H1 (cell line): Measurements from ENCODE around the gene NDUFA11. TPM values are rescaled to one million over a fixed set of nuclear protein-coding genes. Genes with fewer than 3 reads are reported as not detected.

ENCODE experiments used
- CTCF ChIA-PET: fragments of 300-600 bp; sonication (Branson Sonifier 250); formaldehyde crosslinking; loops from one replicate; lab custom pipeline; 2021; ENCODE audit not compliant: partially characterized antibody; lab: Charles Lee
- POLR2A ChIA-PET: fragments of 300-600 bp; sonication (Branson Sonifier 250); formaldehyde crosslinking; loops from one replicate; lab custom pipeline; 2021; ENCODE audit warnings: inconsistent platforms; ENCODE audit not compliant: partially characterized antibody; lab: Charles Lee
- DNase-seq, 2 experiments: peaks; one replicate each; pipeline versions ENCODE4 v3.0.0 to v3.0.0-alpha.2; 2010 to 2022; ENCODE audit warnings: low spot score in 2 of 2, low read depth in 1 of 2, mixed read lengths in 1 of 2
- FAIRE-seq: peaks from 2 replicates; lab custom pipeline; 2011; peaks lifted over from hg19 to GRCh38; lab: Jason Lieb, UNC
- H2AFZ ChIP-seq: 2 replicates; pipeline ENCODE4 v1.8.1; 2012; ENCODE audit warnings: low read length, inconsistent platforms
- H2AK5ac ChIP-seq: 2 replicates; pipeline ENCODE4 v1.6.1; 2013; ENCODE audit warnings: low read depth, low read length
- H2BK120ac ChIP-seq: replicated peaks from 2 replicates; pipeline ENCODE3; 2013; ENCODE audit warnings: low read depth, low read length, inconsistent platforms
- H2BK12ac ChIP-seq: 2 replicates; pipeline ENCODE4 v1.6.1; 2013; ENCODE audit warnings: low read depth, low read length
- H2BK15ac ChIP-seq: 2 replicates; pipeline ENCODE4 v1.6.1; 2013; ENCODE audit warnings: low read length
- H2BK20ac ChIP-seq: 2 replicates; pipeline ENCODE4 v1.6.1; 2013; ENCODE audit warnings: low read length
- H2BK5ac ChIP-seq: 2 replicates; pipeline ENCODE4 v1.6.1; 2013; ENCODE audit warnings: low read depth, low read length
- H3K14ac ChIP-seq: 2 replicates; pipeline ENCODE4 v1.6.1; 2013; ENCODE audit warnings: inconsistent platforms; ENCODE audit not compliant: insufficient read length
- H3K18ac ChIP-seq: 2 replicates; pipeline ENCODE4 v1.6.1; 2013; ENCODE audit warnings: low read length; ENCODE audit errors: extremely low read depth
- H3K23ac ChIP-seq: 2 replicates; pipeline ENCODE4 v1.6.1; 2013; ENCODE audit warnings: inconsistent platforms; ENCODE audit not compliant: insufficient read length
- H3K23me2 ChIP-seq: 2 replicates; pipeline ENCODE4 v1.6.1; 2013; ENCODE audit warnings: low read depth, low read length
- H3K27ac ChIP-seq: 2 replicates; pipeline ENCODE4 v1.6.1; 2011; ENCODE audit warnings: low read depth, low read length, inconsistent platforms
- H3K27me3 ChIP-seq, 4 experiments: replicated peaks in 1 of 4; 1 replicate in 1 of 4; 2 replicates in 3 of 4; pipeline versions ENCODE4 v1.6.1 to v1.8.1; 2011 to 2013; ENCODE audit warnings: low read length in 3 of 4, mild to moderate bottlenecking in 3 of 4, inconsistent platforms in 2 of 4, mixed read lengths in 2 of 4, moderate library complexity in 1 of 4; ENCODE audit not compliant: control insufficient read depth in 3 of 4, insufficient read depth in 3 of 4; ENCODE audit errors: extremely low read depth in 1 of 4
- H3K36me3 ChIP-seq, 4 experiments: 2 replicates each; pipeline versions ENCODE4 v1.6.1 to v1.8.1; 2011 to 2013; ENCODE audit warnings: mild to moderate bottlenecking in 4 of 4, low read length in 3 of 4, moderate library complexity in 2 of 4, control low read depth in 1 of 4, inconsistent platforms in 1 of 4; ENCODE audit not compliant: insufficient read depth in 4 of 4, control insufficient read depth in 2 of 4
- H3K4ac ChIP-seq: replicated peaks from 2 replicates; pipeline ENCODE3; 2013; ENCODE audit warnings: low read length, low read depth, mixed read lengths, inconsistent platforms; ENCODE audit not compliant: insufficient read length
- H3K4me1 ChIP-seq, 4 experiments: replicated peaks in 1 of 4; 1 replicate in 1 of 4; 2 replicates in 3 of 4; pipeline versions ENCODE4 v1.6.1 to v1.8.1; 2011 to 2013; ENCODE audit warnings: low read length in 3 of 4, inconsistent platforms in 2 of 4, mixed read lengths in 1 of 4; ENCODE audit not compliant: insufficient read depth in 4 of 4, control insufficient read depth in 3 of 4
- H3K4me2 ChIP-seq, 2 experiments: 2 replicates each; pipeline versions ENCODE4 v1.6.1 to v1.8.1; 2011 to 2013; ENCODE audit warnings: low read depth in 2 of 2, low read length in 2 of 2, control low read depth in 1 of 2, inconsistent platforms in 1 of 2, mild to moderate bottlenecking in 1 of 2; ENCODE audit not compliant: insufficient read depth in 1 of 2
- H3K4me3 ChIP-seq, 4 experiments: fragments of 200-600, 300-600 bp in 1 of 4; sonication (generic), shearing (Covaris generic), sonication (Bioruptor Twin) in 1 of 4; 2 replicates each; pipeline versions ENCODE4 v1.5.1 to v1.8.1; 2011 to 2016; ENCODE audit warnings: low read length in 4 of 4, low read depth in 3 of 4, control low read depth in 2 of 4, inconsistent platforms in 2 of 4, mild to moderate bottlenecking in 2 of 4, mixed read lengths in 1 of 4, moderate library complexity in 1 of 4; ENCODE audit not compliant: insufficient read depth in 2 of 4; ENCODE audit errors: extremely low read depth in 1 of 4
- H3K56ac ChIP-seq: replicated peaks from 2 replicates; pipeline ENCODE3; 2013; ENCODE audit warnings: low read depth, mild to moderate bottlenecking, mixed read lengths, low read length, inconsistent platforms; ENCODE audit not compliant: insufficient read length
- H3K79me1 ChIP-seq: 2 replicates; pipeline ENCODE4 v1.6.1; 2013; ENCODE audit warnings: low read depth, low read length, control low read depth
- H3K79me2 ChIP-seq, 2 experiments: 2 replicates each; pipeline versions ENCODE4 v1.6.1 to v1.8.1; 2012 to 2013; ENCODE audit warnings: low read length in 2 of 2, mild to moderate bottlenecking in 2 of 2, inconsistent platforms in 1 of 2; ENCODE audit not compliant: insufficient read depth in 2 of 2, control insufficient read depth in 1 of 2
- H3K9ac ChIP-seq, 4 experiments: replicated peaks in 1 of 4; 1 replicate in 1 of 4; 2 replicates in 3 of 4; pipeline versions ENCODE4 v1.6.1 to v1.8.1; 2011 to 2013; ENCODE audit warnings: low read depth in 3 of 4, low read length in 3 of 4, control low read depth in 2 of 4, mild to moderate bottlenecking in 2 of 4, moderate library complexity in 2 of 4, inconsistent platforms in 1 of 4; ENCODE audit errors: extremely low read depth in 1 of 4
- H3K9me3 ChIP-seq, 2 experiments: 2 replicates each; pipeline versions ENCODE4 v1.6.1 to v1.8.1; 2012 to 2013; ENCODE audit warnings: mild to moderate bottlenecking in 2 of 2, moderate library complexity in 2 of 2, control low read depth in 1 of 2, inconsistent platforms in 1 of 2, low read depth in 1 of 2, low read length in 1 of 2, mixed read lengths in 1 of 2; ENCODE audit not compliant: insufficient read depth in 2 of 2
- H4K20me1 ChIP-seq, 2 experiments: replicated peaks in 1 of 2; 2 replicates each; pipeline versions ENCODE3 to v1.8.1; 2011 to 2013; ENCODE audit warnings: inconsistent platforms in 2 of 2, low read length in 2 of 2, mild to moderate bottlenecking in 1 of 2; ENCODE audit not compliant: insufficient read depth in 2 of 2, control insufficient read depth in 1 of 2
- H4K5ac ChIP-seq: 2 replicates; pipeline ENCODE4 v1.6.1; 2013; ENCODE audit warnings: low read length, low read depth, mixed read lengths, inconsistent platforms; ENCODE audit not compliant: insufficient read length
- H4K8ac ChIP-seq: 2 replicates; pipeline ENCODE4 v1.8.0; 2013; ENCODE audit warnings: mild to moderate bottlenecking, moderate library complexity, low read length, inconsistent platforms; ENCODE audit not compliant: insufficient read depth; ENCODE audit errors: extremely low read depth
- H4K91ac ChIP-seq: replicated peaks from 2 replicates; pipeline ENCODE3; 2013; ENCODE audit warnings: low read length, mixed read lengths, inconsistent platforms; ENCODE audit not compliant: insufficient read length
- CTCF ChIP-seq, 3 experiments: IDR thresholded peaks; 1 replicate in 2 of 3; 2 replicates in 1 of 3; pipeline versions ENCODE4 v1.5.1 to v1.6.1; 2011; ENCODE audit warnings: low read length in 3 of 3, mild to moderate bottlenecking in 3 of 3, inconsistent platforms in 2 of 3, low read depth in 1 of 3, moderate library complexity in 1 of 3; ENCODE audit not compliant: insufficient read depth in 1 of 3; ENCODE audit errors: control extremely low read depth in 1 of 3
- POU5F1 ChIP-seq: IDR thresholded peaks from 2 replicates; pipeline ENCODE4 v1.6.1; 2011; ENCODE audit warnings: low read depth, mild to moderate bottlenecking, low read length, moderate library complexity
- SAP30 ChIP-seq: fragments of 300-600 bp; sonication (generic); IDR thresholded peaks from 2 replicates; pipeline ENCODE4 v1.7.1; 2012; ENCODE audit warnings: low read length, moderate library complexity, mild to moderate bottlenecking, inconsistent platforms; ENCODE audit not compliant: insufficient read depth, insufficient replicate concordance
- SUZ12 ChIP-seq: fragments of 200-600 bp; sonication (generic); IDR thresholded peaks from 2 replicates; pipeline ENCODE4 v1.6.1; 2012; ENCODE audit warnings: mild to moderate bottlenecking, inconsistent platforms, low read length, moderate library complexity, mixed read lengths
- USF2 ChIP-seq: IDR thresholded peaks from 2 replicates; pipeline ENCODE4 v1.6.1; 2011; ENCODE audit warnings: low read length, improper control_type of control experiment
- ZNF274 ChIP-seq: IDR thresholded peaks from 2 replicates; pipeline ENCODE4 v1.7.0; 2012; ENCODE audit warnings: low read length, borderline replicate concordance; ENCODE audit errors: extremely low read depth
- WGBS, 2 experiments: shearing (Covaris generic) in 1 of 2; methylation state at CpG; one replicate each; pipeline versions ENCODE4 v1.1.6 to v1.1.7; 2013 to 2015; ENCODE audit warnings: low lambda C conversion rate in 2 of 2, mixed read lengths in 2 of 2, inconsistent platforms in 1 of 2, low coverage in 1 of 2, missing lambda C conversion rate in 1 of 2; ENCODE audit not compliant: insufficient replicate concordance in 2 of 2, insufficient coverage in 1 of 2, insufficient read length in 1 of 2; ENCODE audit errors: extremely low coverage in 1 of 2, missing lambda C conversion rate in 1 of 2; 5-methylcytosine and 5-hydroxymethylcytosine counted together
- polyA plus RNA-seq, 7 experiments: library from polyadenylated mRNA; depleted of rRNA in 3 of 7; stranded (reverse) in 5 of 7; unstranded in 2 of 7; fragments of >200 nt in 5 of 7; fragments of 200-250 nt in 2 of 7; gene quantifications; 1 replicate in 5 of 7; 2 replicates in 1 of 7; 4 replicates in 1 of 7; pipeline versions ENCODE4 v1.2.1 to v1.2.3, GENCODE V29; 2011 to 2013; ENCODE audit warnings: missing spikeins in 2 of 7, mixed read lengths in 2 of 7
- total RNA-seq: library from RNA; stranded (reverse); fragmentation: NEBNext Ultra II Directional; extraction: Animal tissue kit (Norgen Biotek cat#: 25700); gene quantifications from 2 replicates; pipeline ENCODE4 v1.2.1, GENCODE V29; 2021

The NDUFA11 gene
- total and polyA plus RNA-seq, 2 of the 8 experiments (the other 6 are each of a cell fraction or from before 2014, with no cell fraction given): 205 to 1,037 TPM

- peaks cover 27% of the 10 kb centered on the region for H3K79me1 ChIP-seq
- no peaks in the 10 kb centered on the region for H3K27me3 ChIP-seq
- no peak overlapping the region for H2BK12ac ChIP-seq
- H2AFZ ChIP-seq: no peak overlapping the region
- ChIA-PET POLR2A (no interaction called here), CTCF (interaction anchor here (0.6 to 3.0 kb wide), 4 partner anchors 16 to 136 kb away, joined by 3 to 12 read pairs (median 3); no protein-coding TSS in a partner anchor)
- H3K56ac ChIP-seq: no peak overlapping the region
- peaks cover 23 to 25% of the 10 kb centered on the region in 2 experiments for H4K20me1 ChIP-seq
- H2BK5ac ChIP-seq: no peak overlapping the region
- TF ChIP-seq SAP30: no peak
- no peak for TF ChIP-seq POU5F1
- TF ChIP-seq ZNF274: no peak
- TF ChIP-seq SUZ12: no peak
- TF ChIP-seq USF2: no peak
- TF ChIP-seq CTCF (IDR thresholded peaks at IDR 0.05; ENCODE audit: control extremely low read depth in 1 of 3, insufficient read depth in 1 of 3, low read depth in 1 of 3, low read length in 3 of 3): no peak
- H2BK20ac ChIP-seq: no peak overlapping the region
- no peak overlapping the region for H2AK5ac ChIP-seq
- WGBS, 2 experiments: 91% methylated on average over 21 of the region's 21 CpGs; no CpG with 5 or more reads in 1 of the 2 experiments
- H3K36me3 ChIP-seq: peaks cover 0 to 32% (median 9%) of the 10 kb centered on the region in 4 experiments; a peak in 5 of 8 replicates
- no peak overlapping the region for H4K5ac ChIP-seq
- no peak overlapping the region for H2BK15ac ChIP-seq
- H3K14ac ChIP-seq: no peak overlapping the region
- no peaks in the 10 kb centered on the region; a peak in 1 of 7 replicates for H3K4me1 ChIP-seq
- no peak overlapping the region for H4K91ac ChIP-seq
- no peak overlapping the region for H3K4me3 ChIP-seq
- H3K79me2 ChIP-seq: peaks cover 0 to 42% of the 10 kb centered on the region in 2 experiments; a peak in 2 of 4 replicates
- no peak overlapping the region for H3K4ac ChIP-seq
- H3K9me3 ChIP-seq: no peaks in the 10 kb centered on the region
- no peak overlapping the region for H3K9ac ChIP-seq
- H3K23me2 ChIP-seq: no peaks in the 10 kb centered on the region
- H3K23ac ChIP-seq: no peak overlapping the region
- DNase-seq (no peak), FAIRE-seq (no peak)
- no peak overlapping the region for H3K27ac ChIP-seq
- H2BK120ac ChIP-seq: no peak overlapping the region
- H3K4me2 ChIP-seq: no peak overlapping the region
- no peak overlapping the region for H3K18ac ChIP-seq
- no peak overlapping the region for H4K8ac ChIP-seq
Measured at GRCh38 chr19:5940260-5941208, 36.9 kb upstream of the NDUFA11 start.
